ENCODE data around the gene BIN1. TPM values are rescaled to one million over a fixed set of nuclear protein-coding genes. Genes with fewer than 3 reads are reported as not detected.
A peak's percentile ranks its signal among the peaks of the same experiment; 100 is the strongest.

The BIN1 gene
- total RNA-seq, 6 donors from 2014 or later: 32.3 to 57.0 (median 42.9) TPM

GRCh38 chr2:127004893-127005600 lies 101.9 kb downstream of the BIN1 start:
- Histone ChIP-seq H3K27me3 (no peaks in the 10 kb centered on the region), H3K4me3 (no peak overlapping the region), H3K27ac (no peak overlapping the region), H3K9me3 (no peaks in the 10 kb centered on the region), H3K36me3 (no peaks in the 10 kb centered on the region), H3K4me1 (no peaks in the 10 kb centered on the region)
- TF ChIP-seq CTCF (IDR thresholded peaks at IDR 0.05): no peak
- TF ChIP-seq EP300 (IDR thresholded peaks at IDR 0.05): no peak
- no peak for TF ChIP-seq POLR2AphosphoS5 (IDR thresholded peaks at IDR 0.05)
- no peak for TF ChIP-seq POLR2A (IDR thresholded peaks at IDR 0.05)
- 89% methylated on average over 6 of the region's 6 CpGs for WGBS, 2 donors
- ATAC-seq (ENCODE audit: low FRiP score in 2 of 2) (no peak), DNase-seq (no peak)

- ATAC-seq (ENCODE audit: low FRiP score in 2 of 2) (peak in 1 of 2 donors; percentile 28), DNase-seq (no peak)
- WGBS, 2 donors: 79 to 89% methylated on average over 9 of the region's 9 CpGs
- no peaks in the 10 kb centered on the region for H3K9me3 ChIP-seq
- TF ChIP-seq POLR2A (IDR thresholded peaks at IDR 0.05): no peak
- H3K4me1 ChIP-seq: no peaks in the 10 kb centered on the region
- no peak overlapping the region for H3K4me3 ChIP-seq
- H3K27ac ChIP-seq: no peak overlapping the region
- H3K36me3 ChIP-seq: no peaks in the 10 kb centered on the region
- H3K27me3 ChIP-seq: no peaks in the 10 kb centered on the region
Observed at GRCh38 chr2:127003070-127003800, 103.7 kb downstream of the BIN1 start.

- Histone ChIP-seq H3K27ac (no peak overlapping the region), H3K4me1 (no peaks in the 10 kb centered on the region), H3K4me3 (no peak overlapping the region), H3K27me3 (no peaks in the 10 kb centered on the region), H3K36me3 (no peaks in the 10 kb centered on the region), H3K9me3 (no peaks in the 10 kb centered on the region)
- TF ChIP-seq POLR2A (IDR thresholded peaks at IDR 0.05) (no peak), EP300 (IDR thresholded peaks at IDR 0.05) (no peak)
- ATAC-seq (ENCODE audit: low FRiP score in 2 of 2) (no peak), DNase-seq (no peak)
- 76 to 93% methylated on average over 5 of the region's 5 CpGs for WGBS, 2 donors
Observed at GRCh38 chr2:127001751-127002150, 105.2 kb downstream of the BIN1 start.

GRCh38 chr2:127000937-127001336 lies 106.0 kb downstream of the BIN1 start:
- H3K27me3 ChIP-seq: no peaks in the 10 kb centered on the region
- DNase-seq (no peak), ATAC-seq (ENCODE audit: low FRiP score in 2 of 2) (no peak)
- H3K27ac ChIP-seq: no peak overlapping the region
- no peak overlapping the region for H3K4me3 ChIP-seq
- WGBS, 2 donors: 79 to 81% methylated on average over 5 of the region's 5 CpGs
- no peaks in the 10 kb centered on the region for H3K36me3 ChIP-seq
- peaks cover 0 to 7% (median 4%) of the 10 kb centered on the region in 4 donors for H3K4me1 ChIP-seq
- TF ChIP-seq POLR2AphosphoS5 (IDR thresholded peaks at IDR 0.05) (no peak), EP300 (IDR thresholded peaks at IDR 0.05) (no peak), POLR2A (IDR thresholded peaks at IDR 0.05) (no peak), CTCF (IDR thresholded peaks at IDR 0.05) (no peak)
- H3K9me3 ChIP-seq: no peaks in the 10 kb centered on the region

- DNase-seq (no peak), ATAC-seq (ENCODE audit: low FRiP score in 2 of 2) (no peak)
- WGBS, 2 donors: 74 to 94% methylated on average over 3 of the region's 3 CpGs
- TF ChIP-seq POLR2A (IDR thresholded peaks at IDR 0.05) (no peak), EP300 (IDR thresholded peaks at IDR 0.05) (no peak), CTCF (IDR thresholded peaks at IDR 0.05) (no peak)
- Histone ChIP-seq H3K27me3 (no peaks in the 10 kb centered on the region), H3K9me3 (no peaks in the 10 kb centered on the region), H3K4me3 (no peak overlapping the region), H3K36me3 (no peaks in the 10 kb centered on the region), H3K4me1 (peaks cover 0 to 11% (median 7%) of the 10 kb centered on the region in 4 donors), H3K27ac (no peak overlapping the region)
Observed at GRCh38 chr2:127000194-127000593, 106.8 kb downstream of the BIN1 start.
